Endothelial cell of umbilical vein (primary cell): ENCODE data around the gene NDUFS4. TPM values are rescaled to one million over a fixed set of nuclear protein-coding genes. Genes with fewer than 3 reads are reported as not detected.

Experiments
- BruUV-seq: library from RNA; stranded (reverse); fragments of 400-500 nt; replicated peaks from 2 replicates; lab custom pipeline; 2021; lab: Mats Ljungman, UMichigan
- CTCF ChIA-PET: fragments of 300-600, 350-600 bp; sonication (Branson Sonifier 250); formaldehyde crosslinking; loops from one replicate; lab custom pipeline; 2021; ENCODE audit warnings: antibody characterized with exemption, inconsistent platforms; lab: Charles Lee
- POLR2A ChIA-PET: fragments of 300-600, 350-600 bp; sonication (Branson Sonifier 250); formaldehyde crosslinking; loops from one replicate; lab custom pipeline; 2021; ENCODE audit warnings: antibody characterized with exemption, inconsistent platforms; lab: Charles Lee
- DNase-seq: peaks from one replicate; pipeline ENCODE4 v3.0.0-alpha.2; 2011; ENCODE audit warnings: low read depth, low spot score
- FAIRE-seq: peaks from 2 replicates; lab custom pipeline; 2011; peaks lifted over from hg19 to GRCh38; lab: Jason Lieb, UNC
- H2AFZ ChIP-seq: 2 replicates; pipeline ENCODE4 v1.6.0; 2012; ENCODE audit warnings: low read depth, low read length, control low read depth, inconsistent platforms
- H3K27ac ChIP-seq: 2 replicates; pipeline ENCODE4 v1.5.1; 2011; ENCODE audit warnings: low read depth, mild to moderate bottlenecking, control low read depth, low read length, moderate library complexity; ENCODE audit not compliant: insufficient read depth
- H3K27me3 ChIP-seq, 2 experiments: 2 replicates each; pipeline versions ENCODE4 v1.6.0 to v1.6.1; 2011; ENCODE audit warnings: low read length in 2 of 2, mixed read lengths in 1 of 2; ENCODE audit not compliant: control insufficient read depth in 2 of 2, insufficient read depth in 2 of 2
- H3K36me3 ChIP-seq, 2 experiments: 2 replicates in 1 of 2; 3 replicates in 1 of 2; pipeline ENCODE4 v1.5.1; 2011; ENCODE audit warnings: low read length in 2 of 2, mild to moderate bottlenecking in 1 of 2, moderate library complexity in 1 of 2; ENCODE audit not compliant: control insufficient read depth in 2 of 2, insufficient read depth in 2 of 2; ENCODE audit errors: extremely low read depth in 1 of 2
- H3K4me1 ChIP-seq: 3 replicates; pipeline ENCODE4 v1.5.1; 2011; ENCODE audit warnings: mild to moderate bottlenecking, low read length; ENCODE audit not compliant: control insufficient read depth, insufficient read depth; ENCODE audit errors: extremely low read depth
- H3K4me2 ChIP-seq: 2 replicates; pipeline ENCODE4 v1.6.1; 2011; ENCODE audit warnings: low read length, control low read depth, mixed read lengths; ENCODE audit not compliant: insufficient read depth
- H3K4me3 ChIP-seq, 3 experiments: fragments of 200-600 bp in 1 of 3; sonication (generic), shearing (Covaris generic) in 1 of 3; replicated peaks in 1 of 3; 2 replicates each; pipeline ENCODE4 v1.5.1; 2011 to 2016; ENCODE audit warnings: control low read depth in 3 of 3, low read length in 3 of 3, mild to moderate bottlenecking in 2 of 3, inconsistent platforms in 1 of 3, low read depth in 1 of 3, moderate library complexity in 1 of 3; ENCODE audit not compliant: insufficient read depth in 1 of 3
- H3K79me2 ChIP-seq: 2 replicates; pipeline ENCODE4 v1.6.0; 2012; ENCODE audit warnings: low read length, inconsistent platforms; ENCODE audit not compliant: control insufficient read depth, insufficient read depth
- H3K9ac ChIP-seq: replicated peaks from 2 replicates; pipeline ENCODE3; 2011; ENCODE audit warnings: low read length, control low read depth; ENCODE audit not compliant: insufficient read depth; ENCODE audit errors: extremely low read depth
- H3K9me1 ChIP-seq: replicated peaks from 3 replicates; pipeline ENCODE4 v1.6.0; 2011; ENCODE audit warnings: mild to moderate bottlenecking, low read length; ENCODE audit not compliant: control insufficient read depth, insufficient read depth; ENCODE audit errors: extremely low read depth
- H3K9me3 ChIP-seq: replicated peaks from 2 replicates; pipeline ENCODE4 v1.5.1; 2012; ENCODE audit warnings: low read length, inconsistent platforms; ENCODE audit not compliant: control insufficient read depth, insufficient read depth
- H4K20me1 ChIP-seq: replicated peaks from 2 replicates; pipeline ENCODE3; 2011; ENCODE audit warnings: mild to moderate bottlenecking, low read length; ENCODE audit not compliant: control insufficient read depth, insufficient read depth; ENCODE audit errors: extremely low read depth
- EZH2 ChIP-seq: IDR thresholded peaks from 2 replicates; pipeline ENCODE4 v1.6.1; 2012; ENCODE audit warnings: borderline replicate concordance, low read depth, mild to moderate bottlenecking, moderate library complexity, low read length, inconsistent platforms; ENCODE audit not compliant: severe bottlenecking
- FOS ChIP-seq: IDR thresholded peaks from 2 replicates; pipeline ENCODE4 v1.6.1; 2011; ENCODE audit warnings: mild to moderate bottlenecking, low read length, moderate library complexity, borderline replicate concordance; ENCODE audit not compliant: insufficient read depth
- GATA2 ChIP-seq: IDR thresholded peaks from 2 replicates; pipeline ENCODE4 v1.7.0; 2011; ENCODE audit warnings: low read depth, mild to moderate bottlenecking, moderate library complexity, mixed read lengths, low read length; ENCODE audit not compliant: insufficient read length, insufficient read depth
- JUN ChIP-seq: IDR thresholded peaks from 2 replicates; pipeline ENCODE4 v1.6.1; 2011; ENCODE audit warnings: borderline replicate concordance, low read depth; ENCODE audit not compliant: insufficient read length, insufficient read depth
- MYC ChIP-seq: IDR thresholded peaks from one replicate; pipeline ENCODE4 v1.6.1; 2011; ENCODE audit warnings: mild to moderate bottlenecking, low read depth, low read length
- POLR2A ChIP-seq: IDR thresholded peaks from 2 replicates; pipeline ENCODE4 v1.6.1; 2012; ENCODE audit warnings: low read depth, mild to moderate bottlenecking, control low read depth, low read length
- POLR2AphosphoS5 ChIP-seq: IDR thresholded peaks from 2 replicates; pipeline ENCODE4 v1.6.1; 2012; ENCODE audit warnings: low read depth, mild to moderate bottlenecking, control low read depth, low read length, moderate library complexity; ENCODE audit not compliant: insufficient read depth
- dilution Hi-C: fragments of 300-500 bp; cut with MboI; formaldehyde crosslinking; loops from one replicate; pipeline ENCODE4 v1.15.0; 2019; ENCODE audit warnings: low sequenced_read_pairs; ENCODE audit not compliant: extremely low pct_ligation_motif_present
- intact Hi-C: fragments of 100-400 bp; cut with micrococcal nuclease; formaldehyde crosslinking; loops from one replicate; pipeline ENCODE4 v1.10.0; 2022
- polyA plus RNA-seq, 4 experiments: library from polyadenylated mRNA; depleted of rRNA in 3 of 4; stranded (reverse) in 3 of 4; unstranded in 1 of 4; fragments of >200 nt; gene quantifications; 2 replicates each; pipeline versions ENCODE4 v1.2.1 to v1.2.3, GENCODE V29; 2011 to 2012; ENCODE audit warnings: missing spikeins in 1 of 4
- total RNA-seq: library from RNA; stranded (reverse); gene quantifications from 2 replicates; pipeline ENCODE4 v1.2.3, GENCODE V29; 2021
- TF ChIP-seq, protein P1 (sequence below), 2 donors: IDR thresholded peaks; 1 replicate in 1 of 2; 2 replicates in 1 of 2; pipeline ENCODE4 v1.5.1; 2011; ENCODE audit warnings: low read length in 2 of 2, mild to moderate bottlenecking in 2 of 2, moderate library complexity in 2 of 2, control low read depth in 1 of 2, inconsistent platforms in 1 of 2, low read depth in 1 of 2; ENCODE audit not compliant: insufficient read depth in 1 of 2; ENCODE audit errors: extremely low read depth in 1 of 2
- TF ChIP-seq, protein P2 (sequence below): IDR thresholded peaks from 2 replicates; pipeline ENCODE4 v1.6.1; 2011; ENCODE audit not compliant: insufficient read depth, insufficient read length

The NDUFS4 gene
- total and polyA plus RNA-seq, 2 donors (not counting 3 experiments of a cell fraction or from before 2014, with no cell fraction given), result 70.4 to 76.2 TPM

DNA sequence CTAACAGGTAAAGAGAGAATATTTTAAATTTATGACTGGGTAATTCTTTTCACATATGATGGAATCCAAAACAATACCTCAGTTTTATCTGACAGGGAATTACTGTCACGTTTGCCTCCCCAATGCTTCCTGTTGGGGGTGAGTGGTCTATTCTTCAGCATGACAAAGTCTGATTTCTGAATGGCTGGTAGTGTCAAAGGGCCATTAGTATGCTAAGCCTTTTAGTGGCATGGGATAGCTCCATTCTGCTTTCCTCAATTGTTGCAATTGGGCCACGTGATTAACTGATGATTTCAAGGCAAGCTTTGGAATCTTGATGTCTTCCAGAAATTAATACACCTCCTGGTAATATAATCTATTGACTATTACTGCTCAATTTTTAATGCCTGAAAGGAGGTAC is 14.7 kb upstream of the NDUFS4 start:
- Histone ChIP-seq H3K27ac (no peak overlapping the region), H3K79me2 (no peaks in the 10 kb centered on the region), H4K20me1 (no peaks in the 10 kb centered on the region), H3K9me3 (no peaks in the 10 kb centered on the region), H3K27me3 (peaks cover 4 to 25% of the 10 kb centered on the region in 2 experiments), H3K4me1 (no peaks in the 10 kb centered on the region), H3K36me3 (no peaks in the 10 kb centered on the region), H3K9me1 (no peaks in the 10 kb centered on the region), H2AFZ (no peak overlapping the region), H3K4me2 (no peak overlapping the region), H3K9ac (no peak overlapping the region), H3K4me3 (no peak overlapping the region)
- DNase-seq (no peak), FAIRE-seq (no peak)
- CTCF ChIA-PET, result interaction anchor here (1.0 kb wide), 1 partner anchor 68 kb away, joined by 3 read pairs; no protein-coding TSS in a partner anchor
- intact Hi-C loops, result no loop called here
- no TSS peak for BruUV-seq
- TF ChIP-seq, protein P1, sequence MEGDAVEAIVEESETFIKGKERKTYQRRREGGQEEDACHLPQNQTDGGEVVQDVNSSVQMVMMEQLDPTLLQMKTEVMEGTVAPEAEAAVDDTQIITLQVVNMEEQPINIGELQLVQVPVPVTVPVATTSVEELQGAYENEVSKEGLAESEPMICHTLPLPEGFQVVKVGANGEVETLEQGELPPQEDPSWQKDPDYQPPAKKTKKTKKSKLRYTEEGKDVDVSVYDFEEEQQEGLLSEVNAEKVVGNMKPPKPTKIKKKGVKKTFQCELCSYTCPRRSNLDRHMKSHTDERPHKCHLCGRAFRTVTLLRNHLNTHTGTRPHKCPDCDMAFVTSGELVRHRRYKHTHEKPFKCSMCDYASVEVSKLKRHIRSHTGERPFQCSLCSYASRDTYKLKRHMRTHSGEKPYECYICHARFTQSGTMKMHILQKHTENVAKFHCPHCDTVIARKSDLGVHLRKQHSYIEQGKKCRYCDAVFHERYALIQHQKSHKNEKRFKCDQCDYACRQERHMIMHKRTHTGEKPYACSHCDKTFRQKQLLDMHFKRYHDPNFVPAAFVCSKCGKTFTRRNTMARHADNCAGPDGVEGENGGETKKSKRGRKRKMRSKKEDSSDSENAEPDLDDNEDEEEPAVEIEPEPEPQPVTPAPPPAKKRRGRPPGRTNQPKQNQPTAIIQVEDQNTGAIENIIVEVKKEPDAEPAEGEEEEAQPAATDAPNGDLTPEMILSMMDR (IDR thresholded peaks at IDR 0.05; ENCODE audit: extremely low read depth in 1 of 2, insufficient read depth in 1 of 2, low read depth in 1 of 2, low read length in 2 of 2), result no peak
- no peak for TF ChIP-seq JUN
- TF ChIP-seq GATA2, result no peak
- no peak for TF ChIP-seq POLR2AphosphoS5
- no peak for TF ChIP-seq EZH2
- TF ChIP-seq, protein P2, sequence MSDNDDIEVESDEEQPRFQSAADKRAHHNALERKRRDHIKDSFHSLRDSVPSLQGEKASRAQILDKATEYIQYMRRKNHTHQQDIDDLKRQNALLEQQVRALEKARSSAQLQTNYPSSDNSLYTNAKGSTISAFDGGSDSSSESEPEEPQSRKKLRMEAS, result no peak
- TF ChIP-seq FOS, result no peak
- no peak for TF ChIP-seq POLR2A
- no peak for TF ChIP-seq MYC
- POLR2A ChIA-PET, result no interaction called here
- dilution Hi-C loops, result no loop called here
